Renal cortical epithelial cell (primary cell): Measurements from ENCODE around the gene LRP1. TPM values are rescaled to one million over a fixed set of nuclear protein-coding genes. Genes with fewer than 3 reads are reported as not detected.

Experiments used
- DNase-seq: peaks from one replicate; pipeline ENCODE4 v3.0.0-alpha.2; 2011; ENCODE audit warnings: low read depth
- total RNA-seq: library from RNA; depleted of rRNA; stranded (reverse); fragments of >200 nt; gene quantifications from 2 replicates; pipeline ENCODE4 v1.2.3, GENCODE V29; 2014

The LRP1 gene
- total RNA-seq, 1 donor from 2014 or later, result 157 TPM

DNA sequence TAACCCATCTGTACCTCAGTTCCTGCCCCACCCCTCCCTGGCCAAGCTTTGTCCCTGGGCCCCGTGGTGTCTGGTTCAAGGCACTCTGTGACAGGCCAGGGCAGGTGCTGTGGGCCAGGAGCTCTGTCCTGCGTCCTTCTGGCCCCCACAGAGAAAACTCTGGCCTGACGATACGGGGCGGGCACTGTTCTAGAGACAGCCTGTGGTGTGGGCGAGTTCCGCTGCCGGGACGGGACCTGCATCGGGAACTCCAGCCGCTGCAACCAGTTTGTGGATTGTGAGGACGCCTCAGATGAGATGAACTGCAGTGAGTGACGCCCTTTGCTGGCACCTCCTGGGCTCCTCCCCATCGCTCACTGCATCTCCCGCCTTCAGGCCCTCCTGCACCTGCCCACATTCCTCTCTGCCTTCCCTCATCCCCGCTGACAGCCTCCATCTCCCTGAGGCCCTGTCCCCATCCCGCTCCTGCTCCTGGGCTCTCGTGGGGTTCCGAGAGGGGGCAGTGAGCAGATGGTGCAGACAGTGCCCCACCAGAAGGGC lies 65.5 kb downstream of the LRP1 start:
- DNase-seq, result no peak

DNA sequence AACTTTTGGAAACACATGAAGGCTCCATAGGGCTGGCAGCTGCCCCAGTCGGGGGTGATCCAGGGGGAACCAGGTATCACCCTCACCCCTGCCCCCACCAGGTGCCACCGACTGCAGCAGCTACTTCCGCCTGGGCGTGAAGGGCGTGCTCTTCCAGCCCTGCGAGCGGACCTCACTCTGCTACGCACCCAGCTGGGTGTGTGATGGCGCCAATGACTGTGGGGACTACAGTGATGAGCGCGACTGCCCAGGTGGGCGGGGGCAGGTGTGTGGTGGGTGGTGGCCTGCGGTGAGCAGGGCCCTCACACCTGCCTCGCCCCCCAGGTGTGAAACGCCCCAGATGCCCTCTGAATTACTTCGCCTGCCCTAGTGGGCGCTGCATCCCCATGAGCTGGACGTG lies 66.0 kb downstream of the LRP1 start:
- DNase-seq, result no peak

DNA sequence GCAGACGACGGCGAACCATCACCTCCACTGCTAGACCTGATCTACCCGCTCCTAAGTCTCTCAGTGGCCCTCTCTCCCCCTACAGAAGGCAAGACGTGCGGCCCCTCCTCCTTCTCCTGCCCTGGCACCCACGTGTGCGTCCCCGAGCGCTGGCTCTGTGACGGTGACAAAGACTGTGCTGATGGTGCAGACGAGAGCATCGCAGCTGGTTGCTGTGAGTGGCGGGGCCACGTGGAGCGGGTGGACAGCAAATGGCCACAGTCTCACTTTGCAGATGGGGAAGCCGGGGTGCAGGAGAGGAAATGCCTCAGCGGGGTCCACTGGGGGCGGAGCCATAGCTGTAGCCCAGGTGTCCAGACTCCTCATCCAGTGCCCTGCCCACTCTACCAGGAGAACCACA lies 66.9 kb downstream of the LRP1 start:
- no peak for DNase-seq

- no peak for DNase-seq
Measured at GRCh38 chr12:57195611-57196371, 67.5 kb downstream of the LRP1 start.

GRCh38 chr12:57196439-57196838 lies 68.2 kb downstream of the LRP1 start:
- DNase-seq, result no peak

DNA sequence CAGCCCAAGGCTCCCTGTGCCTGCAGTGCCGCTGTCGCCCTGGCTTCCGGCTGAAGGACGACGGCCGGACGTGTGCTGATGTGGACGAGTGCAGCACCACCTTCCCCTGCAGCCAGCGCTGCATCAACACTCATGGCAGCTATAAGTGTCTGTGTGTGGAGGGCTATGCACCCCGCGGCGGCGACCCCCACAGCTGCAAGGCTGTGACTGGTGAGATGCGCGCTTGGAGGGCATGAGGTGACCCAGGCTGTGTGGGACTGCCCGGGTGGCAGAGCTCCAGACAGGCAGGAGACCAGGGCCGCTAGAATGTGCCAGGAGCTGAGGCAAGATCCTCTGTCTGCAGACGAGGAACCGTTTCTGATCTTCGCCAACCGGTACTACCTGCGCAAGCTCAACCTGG lies 68.7 kb downstream of the LRP1 start:
- DNase-seq, result no peak

- DNase-seq, result no peak
Measured at GRCh38 chr12:57198329-57198728, 70.0 kb downstream of the LRP1 start.

- no peak for DNase-seq
Measured at GRCh38 chr12:57199191-57199590, 70.9 kb downstream of the LRP1 start.

DNA sequence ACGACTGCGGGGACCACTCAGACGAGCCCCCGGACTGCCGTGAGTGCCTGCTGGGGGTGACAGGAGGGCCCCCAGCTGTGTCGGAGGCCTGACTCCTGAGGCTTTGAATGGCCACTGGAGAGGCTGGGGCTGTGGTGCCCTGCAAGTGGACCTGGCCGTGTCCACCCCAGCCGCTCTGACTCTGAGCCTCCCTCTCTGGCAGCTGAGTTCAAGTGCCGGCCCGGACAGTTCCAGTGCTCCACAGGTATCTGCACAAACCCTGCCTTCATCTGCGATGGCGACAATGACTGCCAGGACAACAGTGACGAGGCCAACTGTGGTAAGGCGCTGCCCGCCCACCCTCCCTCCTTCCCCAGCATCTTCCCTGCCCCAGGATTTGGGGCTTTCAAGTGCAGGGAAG lies 72.2 kb downstream of the LRP1 start:
- DNase-seq, result no peak

DNA sequence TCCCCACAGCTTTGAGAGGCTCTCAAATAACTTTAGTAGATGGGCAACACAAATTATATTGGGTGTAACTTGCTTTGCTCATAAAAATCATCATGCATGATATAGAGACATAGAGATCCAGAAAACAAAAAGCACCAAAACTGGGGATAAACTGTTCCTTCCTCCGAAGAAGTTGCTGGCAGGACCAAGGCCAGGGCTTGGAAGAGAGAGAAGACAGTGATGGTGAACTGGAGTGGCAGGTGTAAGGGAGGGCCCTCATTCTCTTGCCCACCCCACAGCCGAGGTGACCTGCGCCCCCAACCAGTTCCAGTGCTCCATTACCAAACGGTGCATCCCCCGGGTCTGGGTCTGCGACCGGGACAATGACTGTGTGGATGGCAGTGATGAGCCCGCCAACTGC lies 72.9 kb downstream of the LRP1 start:
- DNase-seq, result no peak

DNA sequence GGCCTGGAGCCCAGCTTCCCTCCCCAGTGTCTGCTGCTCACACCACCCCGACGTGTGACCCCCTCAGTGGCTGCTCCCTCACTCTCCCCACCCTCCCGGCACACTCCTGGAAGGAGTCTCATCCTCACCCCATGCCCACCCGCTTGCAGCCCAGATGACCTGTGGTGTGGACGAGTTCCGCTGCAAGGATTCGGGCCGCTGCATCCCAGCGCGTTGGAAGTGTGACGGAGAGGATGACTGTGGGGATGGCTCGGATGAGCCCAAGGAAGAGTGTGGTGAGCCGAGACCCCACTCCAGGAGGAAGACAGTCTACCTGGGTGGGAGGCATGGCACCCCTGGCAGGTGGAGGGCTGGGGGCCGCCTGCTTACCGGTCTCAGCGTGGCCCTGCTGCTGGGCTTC lies 73.3 kb downstream of the LRP1 start:
- no peak for DNase-seq

GRCh38 chr12:57202321-57202720 lies 74.0 kb downstream of the LRP1 start:
- no peak for DNase-seq

DNA sequence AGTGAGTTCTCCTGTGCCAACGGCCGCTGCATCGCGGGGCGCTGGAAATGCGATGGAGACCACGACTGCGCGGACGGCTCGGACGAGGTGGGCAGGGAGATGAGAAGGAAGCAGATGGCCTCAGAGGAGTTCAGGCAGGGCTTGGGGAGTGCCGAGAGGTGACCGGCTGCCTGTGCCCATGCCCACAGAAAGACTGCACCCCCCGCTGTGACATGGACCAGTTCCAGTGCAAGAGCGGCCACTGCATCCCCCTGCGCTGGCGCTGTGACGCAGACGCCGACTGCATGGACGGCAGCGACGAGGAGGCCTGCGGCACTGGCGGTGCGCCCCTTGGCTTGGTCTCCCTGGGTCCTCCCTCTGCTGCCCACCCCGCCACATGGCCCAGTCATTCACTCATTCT lies 74.9 kb downstream of the LRP1 start:
- no peak for DNase-seq

- no peak for DNase-seq
Measured at GRCh38 chr12:57203791-57204190, 75.5 kb downstream of the LRP1 start.

- DNase-seq, result no peak
Measured at GRCh38 chr12:57204454-57204853, 76.2 kb downstream of the LRP1 start.

DNA sequence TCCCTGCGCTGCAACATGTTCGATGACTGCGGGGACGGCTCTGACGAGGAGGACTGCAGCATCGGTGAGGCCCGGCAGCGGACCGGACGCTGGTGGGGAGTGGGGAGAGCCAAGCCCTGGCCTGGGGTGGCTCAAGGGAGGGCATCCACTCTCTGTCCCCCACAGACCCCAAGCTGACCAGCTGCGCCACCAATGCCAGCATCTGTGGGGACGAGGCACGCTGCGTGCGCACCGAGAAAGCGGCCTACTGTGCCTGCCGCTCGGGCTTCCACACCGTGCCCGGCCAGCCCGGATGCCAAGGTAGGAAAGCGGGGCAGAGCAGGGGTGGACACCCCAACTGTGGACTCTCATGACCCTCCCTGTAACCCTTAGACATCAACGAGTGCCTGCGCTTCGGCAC lies 76.9 kb downstream of the LRP1 start:
- no peak for DNase-seq

- DNase-seq, result no peak
Measured at GRCh38 chr12:57205931-57206330, 77.6 kb downstream of the LRP1 start.

DNA sequence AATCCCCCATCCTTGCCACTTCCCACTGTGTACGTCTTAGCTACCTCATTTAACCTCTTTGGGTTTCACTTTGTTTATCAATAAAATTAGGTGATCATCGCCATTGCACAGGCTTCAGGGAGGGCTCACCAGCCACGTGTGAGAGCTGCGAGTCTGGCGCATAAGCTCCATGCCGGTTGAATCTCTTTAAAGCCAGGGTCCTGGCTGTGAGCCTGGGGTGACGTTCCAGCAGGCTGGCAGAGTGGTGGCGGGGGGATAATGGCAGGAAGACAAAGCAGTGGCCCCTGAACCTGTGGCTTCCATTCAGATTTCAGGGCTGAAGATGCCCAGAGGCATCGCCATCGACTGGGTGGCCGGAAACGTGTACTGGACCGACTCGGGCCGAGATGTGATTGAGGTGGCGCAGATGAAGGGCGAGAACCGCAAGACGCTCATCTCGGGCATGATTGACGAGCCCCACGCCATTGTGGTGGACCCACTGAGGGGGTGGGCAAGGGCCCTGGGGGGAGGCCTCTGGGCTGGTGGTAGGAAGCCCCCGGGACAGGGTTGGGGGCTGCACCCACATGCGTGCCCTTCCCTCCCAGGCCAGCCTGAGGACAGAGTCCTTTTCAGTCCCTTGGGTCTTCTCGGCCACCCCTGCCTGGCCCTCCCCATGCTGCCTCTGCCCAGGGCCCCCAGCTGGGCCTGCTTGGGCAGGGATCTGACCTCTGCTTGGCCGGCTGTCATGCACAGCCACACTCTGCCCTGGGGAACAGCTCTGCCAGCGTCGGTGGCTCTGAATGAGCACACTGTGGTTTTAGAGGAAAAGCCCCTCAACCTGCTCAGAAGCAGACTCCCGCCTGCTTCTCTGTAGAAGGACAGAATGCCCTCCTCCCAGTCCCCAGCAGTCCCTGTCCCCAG lies 79.7 kb downstream of the LRP1 start:
- DNase-seq, result no peak

DNA sequence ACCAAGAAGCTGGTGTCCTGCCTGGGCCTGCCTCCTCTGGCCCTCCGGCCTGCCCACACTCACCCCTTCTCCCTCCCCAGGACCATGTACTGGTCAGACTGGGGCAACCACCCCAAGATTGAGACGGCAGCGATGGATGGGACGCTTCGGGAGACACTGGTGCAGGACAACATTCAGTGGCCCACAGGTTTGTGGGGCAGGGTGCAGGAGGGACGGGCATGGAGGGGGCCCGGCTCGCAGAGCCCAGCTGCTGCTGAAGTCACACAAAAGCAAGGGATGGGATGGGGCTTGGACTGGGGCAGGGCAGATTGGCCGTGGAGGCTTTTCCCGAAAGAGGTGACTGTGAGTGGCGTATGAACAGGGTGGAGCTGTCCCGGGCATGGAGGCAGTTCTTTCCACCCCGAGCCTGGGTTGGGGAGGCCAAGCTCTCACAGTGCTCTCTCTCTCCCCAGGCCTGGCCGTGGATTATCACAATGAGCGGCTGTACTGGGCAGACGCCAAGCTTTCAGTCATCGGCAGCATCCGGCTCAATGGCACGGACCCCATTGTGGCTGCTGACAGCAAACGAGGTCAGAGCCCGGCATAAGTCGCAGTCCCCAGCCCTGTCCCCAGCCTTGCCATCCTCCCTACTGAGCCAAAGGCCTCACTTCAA lies 80.5 kb downstream of the LRP1 start:
- no peak for DNase-seq

- no peak for DNase-seq
Measured at GRCh38 chr12:57209916-57210315, 81.6 kb downstream of the LRP1 start.

DNA sequence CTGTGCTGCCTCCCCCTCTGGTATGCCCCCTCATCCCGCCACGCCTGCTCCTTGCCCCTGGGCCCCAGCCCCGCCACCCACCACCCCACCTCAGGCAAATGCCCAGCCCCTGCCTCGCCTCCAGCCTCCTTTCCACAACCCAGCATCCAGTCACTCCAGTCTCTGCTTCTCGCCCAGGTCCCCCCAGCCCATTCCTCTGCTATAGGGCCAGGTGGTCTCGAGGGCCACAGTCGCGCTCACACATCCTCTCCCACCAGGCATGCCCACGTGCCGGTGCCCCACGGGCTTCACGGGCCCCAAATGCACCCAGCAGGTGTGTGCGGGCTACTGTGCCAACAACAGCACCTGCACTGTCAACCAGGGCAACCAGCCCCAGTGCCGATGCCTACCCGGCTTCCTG lies 82.2 kb downstream of the LRP1 start:
- no peak for DNase-seq

DNA sequence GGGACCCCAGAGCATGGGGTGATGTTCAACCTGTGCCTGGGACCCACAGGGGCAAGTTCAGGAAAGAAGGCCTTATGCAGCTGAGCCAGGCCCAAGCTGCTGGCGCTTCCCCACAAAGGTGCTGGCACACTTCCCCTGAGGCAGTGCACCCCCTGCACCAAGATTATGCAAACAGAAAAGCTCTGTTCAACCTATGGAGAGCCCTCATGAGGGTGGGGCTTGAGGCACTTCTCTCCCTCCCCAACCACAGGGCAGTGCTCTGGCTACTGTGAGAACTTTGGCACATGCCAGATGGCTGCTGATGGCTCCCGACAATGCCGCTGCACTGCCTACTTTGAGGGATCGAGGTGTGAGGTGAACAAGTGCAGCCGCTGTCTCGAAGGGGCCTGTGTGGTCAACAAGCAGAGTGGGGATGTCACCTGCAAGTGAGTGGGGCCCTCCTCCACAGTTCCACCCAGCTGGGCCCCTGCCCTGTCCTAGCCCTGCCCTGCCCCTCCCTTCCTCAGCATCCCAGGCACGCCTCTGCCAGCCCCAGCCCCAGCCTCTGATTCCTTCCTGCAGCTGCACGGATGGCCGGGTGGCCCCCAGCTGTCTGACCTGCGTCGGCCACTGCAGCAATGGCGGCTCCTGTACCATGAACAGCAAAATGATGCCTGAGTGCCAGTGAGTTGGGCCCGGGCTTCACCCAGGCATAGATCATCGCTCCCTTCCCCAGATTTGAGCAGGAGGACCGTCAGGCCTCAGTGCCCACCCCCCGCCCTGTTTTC lies 82.8 kb downstream of the LRP1 start:
- DNase-seq, result no peak
